A549 treated with ZK216348 at 1 μM for 4 hours (cell line): ENCODE measurements around the gene RCC2. TPM values are rescaled to one million over a fixed set of nuclear protein-coding genes. Genes with fewer than 3 reads are reported as not detected.

ENCODE experiments used
- total RNA-seq: library from RNA; stranded (reverse); fragments of 200-300 nt; extraction: Qiagen RNA extraction; gene quantifications from 5 replicates; pipeline ENCODE4 v1.2.3, GENCODE V29; 2022; ENCODE audit warnings: low read depth

RCC2 gene
- total RNA-seq: 53.1 to 69.7 TPM (median 58.6 TPM) in 5 replicates

DNA sequence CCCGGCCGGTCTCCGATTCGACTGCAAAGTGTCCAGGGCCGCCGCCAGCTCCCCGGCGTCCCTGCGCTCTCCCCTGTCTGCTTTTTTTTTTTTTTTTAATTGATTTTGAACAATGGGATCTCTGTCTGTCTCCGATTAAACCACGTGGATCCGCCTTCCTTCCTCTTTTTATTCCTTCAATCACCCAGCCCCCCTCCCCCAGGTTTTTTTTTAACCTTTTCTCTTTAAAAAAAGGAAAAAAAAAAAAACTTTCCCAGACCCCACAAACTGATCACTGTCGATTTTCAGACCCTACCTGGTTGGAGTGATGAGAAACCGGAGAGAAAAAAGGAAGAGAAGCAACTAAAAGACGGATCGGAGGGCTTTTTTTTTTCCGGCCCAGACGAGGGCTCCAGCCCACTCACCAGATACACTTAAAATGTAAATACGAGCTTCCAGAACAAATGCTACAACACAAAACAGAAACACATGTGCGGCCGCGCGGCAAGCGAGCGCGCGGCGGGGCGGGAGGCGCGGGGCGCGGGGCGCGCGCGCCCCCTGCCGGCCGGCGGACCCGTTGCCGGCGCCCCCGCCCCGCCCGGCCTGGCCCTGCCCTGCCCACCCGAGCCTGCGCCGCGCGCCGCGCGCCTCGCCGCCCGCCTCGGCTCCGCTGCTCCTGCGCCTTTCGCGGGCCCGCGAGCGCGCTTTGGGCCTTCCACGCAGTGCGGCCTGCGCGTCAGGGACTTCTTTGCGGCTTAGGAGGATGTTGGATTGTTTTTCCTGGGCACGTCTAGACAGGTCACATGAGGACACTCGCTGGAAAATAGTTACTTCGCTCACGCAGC lies at the start of gene RCC2:
Gene RCC2 (minus strand): TSS at position 428 of the 824 bp plus-strand sequence. CDS start 1,163 bp downstream, outside the sequence.

GRCh38 chr1:17371896-17372295 lies 67.6 kb downstream of the RCC2 start, which contains the start of gene PADI6:
Gene PADI6 (plus strand): TSS chr1:17372196. CDS start chr1:17372246, 50 bp downstream.

Other genes with a start within 250 kb of the RCC2 start
- gene PADI1, start 234.5 kb downstream of the RCC2 start, total RNA-seq: 0.86 to 2.1 TPM (median 1.9 TPM) in 5 replicates
- 0.99 to 1.4 TPM (median 1.3 TPM) in 5 replicates for gene PADI3, start 190.6 kb downstream of the RCC2 start, total RNA-seq
- gene PADI4, start 131.5 kb downstream of the RCC2 start, total RNA-seq: not detected in 5 replicates
- not detected in 5 replicates for gene PADI6, start 67.5 kb downstream of the RCC2 start, total RNA-seq
- 4.0 to 8.2 TPM (median 7.3 TPM) in 5 replicates for gene ARHGEF10L, start 100.0 kb upstream of the RCC2 start, total RNA-seq